Left lung (tissue), 10 donors: ENCODE data around the gene PRKAB2. TPM values are rescaled to one million over a fixed set of nuclear protein-coding genes. Genes with fewer than 3 reads are reported as not detected.
A peak's percentile ranks its signal among the peaks of the same experiment; 100 is the strongest.
"Not testable (repeated sequence)": the region's sequence is repeated elsewhere in the genome, so short reads cannot be mapped to it uniquely, and the experiment has no call there.

Source experiments
- ATAC-seq: fragments of 200-7000 bp; cut with Tn5 transposase; one replicate; pipeline ENCODE4 v1.9.1; 2020; ENCODE audit warnings: moderate library complexity
- DNase-seq, 4 donors: peaks; one replicate each; pipeline ENCODE4 v3.0.0-alpha.2; 2013 to 2020
- H3K27ac ChIP-seq, 2 donors: fragments of 200-600 bp; sonication (generic) in 1 of 2; one replicate each; pipeline versions ENCODE4 v1.5.0 to v1.8.0; 2020 to 2021
- H3K27me3 ChIP-seq, 2 donors: fragments of 200-600 bp; sonication (generic) in 1 of 2; one replicate each; pipeline versions ENCODE4 v1.5.0 to v1.8.0; 2020 to 2021
- H3K36me3 ChIP-seq, 2 donors: fragments of 200-600 bp; sonication (generic) in 1 of 2; one replicate each; pipeline versions ENCODE4 v1.5.0 to v1.8.0; 2020 to 2021
- H3K4me1 ChIP-seq, 2 donors: fragments of 200-600 bp; one replicate each; pipeline ENCODE4 v1.8.0; 2021
- H3K4me3 ChIP-seq, 2 donors: fragments of 200-600 bp; sonication (generic) in 1 of 2; one replicate each; pipeline versions ENCODE4 v1.5.0 to v1.8.0; 2020 to 2021; ENCODE audit warnings: mild to moderate bottlenecking in 1 of 2
- H3K9me3 ChIP-seq, 2 donors: fragments of 200-600 bp; sonication (generic) in 1 of 2; one replicate each; pipeline versions ENCODE4 v1.5.0 to v1.8.0; 2020 to 2021
- intact Hi-C, 2 donors: fragments of 100-400 bp; cut with DNase I; formaldehyde crosslinking; loops; one replicate each; pipeline versions ENCODE4 v1.11.2 to v1.14.2; 2022
- polyA plus RNA-seq, 6 donors: library from polyadenylated mRNA; unstranded; fragments of 120-200 nt; gene quantifications; one replicate each; pipeline ENCODE4 v1.2.1, GENCODE V29; 2013; ENCODE audit not compliant: insufficient read length in 6 of 6
- total RNA-seq, 2 donors: library from RNA; stranded (reverse); fragmentation: NEBNext Ultra II Directional; extraction: Animal tissue kit (Norgen Biotek cat#: 25700); gene quantifications; one replicate each; pipeline ENCODE4 v1.2.1, GENCODE V29; 2021
- TF ChIP-seq, protein P1 (sequence below), 2 donors: fragments of 200-600 bp; sonication (generic) in 1 of 2; IDR thresholded peaks; one replicate each; pipeline versions ENCODE4 v1.5.0 to v1.8.0; 2021; ENCODE audit warnings: antibody characterized with exemption in 2 of 2
- donor health status: DM: no; HTN: yes; CAD: no.
- donor health status: DM: no; HTN: no; CAD: no.

Gene PRKAB2
- total and polyA plus RNA-seq, 8 donors = 9.7 to 42.7 (median 31.3) TPM

DNA sequence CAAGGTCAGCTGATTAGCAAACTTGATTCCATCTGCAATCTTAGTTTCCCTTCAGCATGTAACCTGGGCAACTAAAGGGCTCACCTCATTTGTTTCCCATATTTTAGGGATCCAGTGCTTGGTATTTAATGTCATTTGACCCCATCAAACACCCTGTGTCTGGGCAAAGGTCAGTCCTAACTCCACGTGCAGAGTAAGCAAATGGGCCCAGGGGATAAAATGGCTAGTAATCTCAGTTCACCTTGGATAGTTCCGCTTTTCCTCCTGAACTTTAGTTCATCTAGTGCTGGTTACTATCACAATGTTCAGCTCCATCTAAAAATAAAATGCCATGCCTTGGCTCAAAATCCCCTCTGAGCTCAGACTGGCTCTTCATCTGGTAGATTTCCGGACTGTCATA is 19.5 kb downstream of the PRKAB2 start:
- no peak for ATAC-seq

DNA sequence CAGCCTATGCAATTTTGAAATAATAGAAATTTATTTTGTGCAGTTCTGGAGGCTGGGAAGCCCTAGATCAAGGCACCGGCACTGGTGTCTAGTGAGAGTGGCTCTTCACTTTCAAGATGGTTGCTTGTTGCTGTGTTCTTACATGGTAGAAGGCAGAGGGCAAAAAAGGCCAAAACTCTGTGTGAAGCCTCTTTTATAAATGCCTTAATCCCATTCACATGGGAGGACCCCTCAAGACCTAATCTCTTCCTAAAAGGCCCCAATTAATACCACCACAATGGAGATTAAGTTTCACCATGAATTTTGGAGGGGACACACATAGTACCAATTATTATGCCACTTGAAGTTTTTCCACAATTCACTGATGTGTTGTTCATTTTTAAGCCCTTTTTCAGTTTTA is 21.0 kb downstream of the PRKAB2 start:
- Histone ChIP-seq H3K4me3 (no peak overlapping the region), H3K36me3 (peaks cover 0 to 10% of the 10 kb centered on the region in 2 donors), H3K4me1 (no peaks in the 10 kb centered on the region), H3K27me3 (no peaks in the 10 kb centered on the region), H3K27ac (no peak overlapping the region), H3K9me3 (no peaks in the 10 kb centered on the region)
- DNase-seq (no peak), ATAC-seq (no peak)
- TF ChIP-seq, protein P1, sequence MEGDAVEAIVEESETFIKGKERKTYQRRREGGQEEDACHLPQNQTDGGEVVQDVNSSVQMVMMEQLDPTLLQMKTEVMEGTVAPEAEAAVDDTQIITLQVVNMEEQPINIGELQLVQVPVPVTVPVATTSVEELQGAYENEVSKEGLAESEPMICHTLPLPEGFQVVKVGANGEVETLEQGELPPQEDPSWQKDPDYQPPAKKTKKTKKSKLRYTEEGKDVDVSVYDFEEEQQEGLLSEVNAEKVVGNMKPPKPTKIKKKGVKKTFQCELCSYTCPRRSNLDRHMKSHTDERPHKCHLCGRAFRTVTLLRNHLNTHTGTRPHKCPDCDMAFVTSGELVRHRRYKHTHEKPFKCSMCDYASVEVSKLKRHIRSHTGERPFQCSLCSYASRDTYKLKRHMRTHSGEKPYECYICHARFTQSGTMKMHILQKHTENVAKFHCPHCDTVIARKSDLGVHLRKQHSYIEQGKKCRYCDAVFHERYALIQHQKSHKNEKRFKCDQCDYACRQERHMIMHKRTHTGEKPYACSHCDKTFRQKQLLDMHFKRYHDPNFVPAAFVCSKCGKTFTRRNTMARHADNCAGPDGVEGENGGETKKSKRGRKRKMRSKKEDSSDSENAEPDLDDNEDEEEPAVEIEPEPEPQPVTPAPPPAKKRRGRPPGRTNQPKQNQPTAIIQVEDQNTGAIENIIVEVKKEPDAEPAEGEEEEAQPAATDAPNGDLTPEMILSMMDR (IDR thresholded peaks at IDR 0.05) = no peak
- intact Hi-C loops = no loop called here

More for the DNA sequence above, 19.5 kb downstream of the PRKAB2 start:
- H3K36me3 ChIP-seq = peaks cover 0 to 16% of the 10 kb centered on the region in 2 donors
- H3K4me1 ChIP-seq = no peaks in the 10 kb centered on the region
- no peaks in the 10 kb centered on the region for H3K27me3 ChIP-seq
- TF ChIP-seq, protein P1 (IDR thresholded peaks at IDR 0.05) = no peak
- H3K4me3 ChIP-seq = no peak overlapping the region
- intact Hi-C loops = no loop called here
- H3K27ac ChIP-seq = no peak overlapping the region
- no peak for DNase-seq
- no peaks in the 10 kb centered on the region for H3K9me3 ChIP-seq

GRCh38 chr1:147142886-147143285 is 29.4 kb downstream of the PRKAB2 start:
- no peaks in the 10 kb centered on the region for H3K9me3 ChIP-seq
- intact Hi-C loops = no loop called here
- no peaks in the 10 kb centered on the region for H3K27me3 ChIP-seq
- DNase-seq (no peak), ATAC-seq (no peak)
- no peak overlapping the region for H3K4me3 ChIP-seq
- H3K36me3 ChIP-seq = no peaks in the 10 kb centered on the region
- no peak overlapping the region for H3K27ac ChIP-seq
- TF ChIP-seq, protein P1 (IDR thresholded peaks at IDR 0.05) = no peak
- no peaks in the 10 kb centered on the region for H3K4me1 ChIP-seq

GRCh38 chr1:147130721-147131120 is 41.5 kb downstream of the PRKAB2 start:
- H3K9me3 ChIP-seq, ATAC-seq, intact Hi-C loops: not testable (repeated sequence)

GRCh38 chr1:147129116-147129873 is 43.0 kb downstream of the PRKAB2 start:
- TF ChIP-seq, protein P1 (IDR thresholded peaks at IDR 0.05) = no peak
- intact Hi-C loops = no loop called here
- ATAC-seq (no peak), DNase-seq (no peak)
- Histone ChIP-seq H3K4me1 (no peaks in the 10 kb centered on the region), H3K4me3 (no peak overlapping the region), H3K27me3 (no peaks in the 10 kb centered on the region), H3K27ac (no peak overlapping the region), H3K36me3 (no peaks in the 10 kb centered on the region), H3K9me3 (no peaks in the 10 kb centered on the region)

More at GRCh38 chr1:147130721-147131120, 41.5 kb downstream of the PRKAB2 start:
- not testable (repeated sequence) for H3K36me3 ChIP-seq, H3K27me3 ChIP-seq, H3K4me1 ChIP-seq, H3K27ac ChIP-seq, H3K4me3 ChIP-seq
- peak in 2 of 4 donors; percentile 83 for DNase-seq

DNA sequence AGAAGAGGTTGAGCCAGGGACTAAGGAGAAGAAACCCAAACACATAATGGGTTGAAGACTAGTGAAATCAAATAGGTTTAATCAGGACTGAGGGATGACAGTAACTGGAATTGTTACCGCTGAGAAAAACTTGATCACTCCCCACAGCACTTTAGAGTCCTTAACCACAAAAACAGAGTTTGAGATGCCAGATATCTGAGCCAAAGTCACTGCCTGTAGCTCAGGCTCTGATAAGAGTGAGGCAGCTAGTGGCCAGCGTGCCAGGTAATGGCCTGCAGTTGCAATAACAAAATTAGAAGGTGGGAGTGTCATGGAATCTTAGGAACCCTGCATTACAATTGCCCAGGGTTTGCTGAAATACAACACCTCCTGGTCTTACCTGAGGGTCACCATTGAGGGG is 48.0 kb downstream of the PRKAB2 start:
- intact Hi-C loops = no loop called here
- Histone ChIP-seq H3K4me1 (no peaks in the 10 kb centered on the region), H3K27ac (no peak overlapping the region), H3K36me3 (no peaks in the 10 kb centered on the region), H3K27me3 (no peaks in the 10 kb centered on the region), H3K4me3 (no peak overlapping the region), H3K9me3 (no peaks in the 10 kb centered on the region)
- DNase-seq (no peak), ATAC-seq (no peak)
- TF ChIP-seq, protein P1 (IDR thresholded peaks at IDR 0.05) = no peak
